Prostate gland (tissue), 2 donors: ENCODE data around the gene MTSS2.

Experiments used
- POLR2A ChIP-seq: fragments of 450-650 bp; IDR thresholded peaks from one replicate; pipeline ENCODE4 v1.6.1; 2016; ENCODE audit warnings: antibody characterized with exemption, mild to moderate bottlenecking
- POLR2AphosphoS5 ChIP-seq: sonication (generic); formaldehyde crosslinking; IDR thresholded peaks from one replicate; pipeline ENCODE4 v1.6.1; 2017; ENCODE audit warnings: antibody characterized with exemption
- TF ChIP-seq, protein P1 (sequence below), 4 experiments: fragments of 200-600 bp in 2 of 4; fragments of 450-650 bp in 2 of 4; sonication (generic) in 2 of 4; IDR thresholded peaks; 1 replicate in 3 of 4; 2 replicates in 1 of 4; pipeline ENCODE4 v1.5.1; 2016 to 2019; ENCODE audit warnings: antibody characterized with exemption in 4 of 4, mild to moderate bottlenecking in 2 of 4, moderate library complexity in 2 of 4

DNA sequence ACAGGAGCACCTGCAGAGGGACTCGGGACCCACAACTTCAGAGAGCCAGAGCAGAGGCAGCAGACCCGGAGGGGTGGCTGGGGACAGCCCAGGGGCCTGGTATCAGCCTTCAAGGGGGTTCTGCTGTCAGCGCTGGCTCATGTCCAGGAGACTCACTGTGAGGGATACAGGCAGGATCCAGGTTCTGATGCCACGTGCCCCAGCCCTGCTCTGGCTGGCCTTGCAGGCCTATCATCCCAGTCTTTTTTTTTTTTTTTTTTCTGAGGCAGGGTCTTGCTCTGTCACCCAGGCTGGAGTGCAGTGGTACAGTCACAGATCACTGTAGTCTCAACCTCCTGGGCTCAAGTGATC lies 9.0 kb upstream of the MTSS2 start:
- TF ChIP-seq, protein P1, sequence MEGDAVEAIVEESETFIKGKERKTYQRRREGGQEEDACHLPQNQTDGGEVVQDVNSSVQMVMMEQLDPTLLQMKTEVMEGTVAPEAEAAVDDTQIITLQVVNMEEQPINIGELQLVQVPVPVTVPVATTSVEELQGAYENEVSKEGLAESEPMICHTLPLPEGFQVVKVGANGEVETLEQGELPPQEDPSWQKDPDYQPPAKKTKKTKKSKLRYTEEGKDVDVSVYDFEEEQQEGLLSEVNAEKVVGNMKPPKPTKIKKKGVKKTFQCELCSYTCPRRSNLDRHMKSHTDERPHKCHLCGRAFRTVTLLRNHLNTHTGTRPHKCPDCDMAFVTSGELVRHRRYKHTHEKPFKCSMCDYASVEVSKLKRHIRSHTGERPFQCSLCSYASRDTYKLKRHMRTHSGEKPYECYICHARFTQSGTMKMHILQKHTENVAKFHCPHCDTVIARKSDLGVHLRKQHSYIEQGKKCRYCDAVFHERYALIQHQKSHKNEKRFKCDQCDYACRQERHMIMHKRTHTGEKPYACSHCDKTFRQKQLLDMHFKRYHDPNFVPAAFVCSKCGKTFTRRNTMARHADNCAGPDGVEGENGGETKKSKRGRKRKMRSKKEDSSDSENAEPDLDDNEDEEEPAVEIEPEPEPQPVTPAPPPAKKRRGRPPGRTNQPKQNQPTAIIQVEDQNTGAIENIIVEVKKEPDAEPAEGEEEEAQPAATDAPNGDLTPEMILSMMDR (IDR thresholded peaks at IDR 0.05): no peak
- TF ChIP-seq POLR2AphosphoS5 (no peak), POLR2A (no peak)
